Peyer's patch (tissue), 4 donors: ENCODE results near the gene UBL7.

ENCODE experiments used
- POLR2A ChIP-seq, 2 donors: fragments of 450-650 bp; IDR thresholded peaks; one replicate each; pipeline ENCODE4 v1.5.1; 2017; ENCODE audit warnings: antibody characterized with exemption in 2 of 2, mild to moderate bottlenecking in 2 of 2, moderate library complexity in 2 of 2
- TF ChIP-seq, protein P1 (sequence below), 6 experiments: fragments of 450-650 bp in 4 of 6; fragments of 200-600 bp in 2 of 6; sonication (generic) in 1 of 6; IDR thresholded peaks; one replicate each; pipeline ENCODE4 v1.5.1; 2017 to 2019; ENCODE audit warnings: antibody characterized with exemption in 6 of 6, mild to moderate bottlenecking in 3 of 6, moderate library complexity in 1 of 6

GRCh38 chr15:74461847-74462511 lies 1.0 kb upstream of the UBL7 start:
- no peak for TF ChIP-seq POLR2A (IDR thresholded peaks at IDR 0.05)
- TF ChIP-seq, protein P1, sequence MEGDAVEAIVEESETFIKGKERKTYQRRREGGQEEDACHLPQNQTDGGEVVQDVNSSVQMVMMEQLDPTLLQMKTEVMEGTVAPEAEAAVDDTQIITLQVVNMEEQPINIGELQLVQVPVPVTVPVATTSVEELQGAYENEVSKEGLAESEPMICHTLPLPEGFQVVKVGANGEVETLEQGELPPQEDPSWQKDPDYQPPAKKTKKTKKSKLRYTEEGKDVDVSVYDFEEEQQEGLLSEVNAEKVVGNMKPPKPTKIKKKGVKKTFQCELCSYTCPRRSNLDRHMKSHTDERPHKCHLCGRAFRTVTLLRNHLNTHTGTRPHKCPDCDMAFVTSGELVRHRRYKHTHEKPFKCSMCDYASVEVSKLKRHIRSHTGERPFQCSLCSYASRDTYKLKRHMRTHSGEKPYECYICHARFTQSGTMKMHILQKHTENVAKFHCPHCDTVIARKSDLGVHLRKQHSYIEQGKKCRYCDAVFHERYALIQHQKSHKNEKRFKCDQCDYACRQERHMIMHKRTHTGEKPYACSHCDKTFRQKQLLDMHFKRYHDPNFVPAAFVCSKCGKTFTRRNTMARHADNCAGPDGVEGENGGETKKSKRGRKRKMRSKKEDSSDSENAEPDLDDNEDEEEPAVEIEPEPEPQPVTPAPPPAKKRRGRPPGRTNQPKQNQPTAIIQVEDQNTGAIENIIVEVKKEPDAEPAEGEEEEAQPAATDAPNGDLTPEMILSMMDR (IDR thresholded peaks at IDR 0.05): no peak
